ENCODE data around the gene SLC11A2.
"Not testable (repeated sequence)": the region's sequence is repeated elsewhere in the genome, so short reads cannot be mapped to it uniquely, and the experiment has no call there.

The SLC11A2 gene

GRCh38 chr12:50936821-50937530 is 89.2 kb downstream of the SLC11A2 start:
- no peak for DNase-seq

GRCh38 chr12:50934981-50935807 is 91.0 kb downstream of the SLC11A2 start:
- no peak for DNase-seq

GRCh38 chr12:50934371-50934851 is 91.8 kb downstream of the SLC11A2 start:
- DNase-seq: no peak

- no peak for DNase-seq
Measured at GRCh38 chr12:50933459-50934124, 92.6 kb downstream of the SLC11A2 start.

- no peak for DNase-seq
Measured at GRCh38 chr12:50932787-50933280, 93.3 kb downstream of the SLC11A2 start.

GRCh38 chr12:50930477-50930876 is 95.7 kb downstream of the SLC11A2 start:
- DNase-seq: not testable (repeated sequence)

- no peak for DNase-seq
Measured at GRCh38 chr12:50929831-50930230, 96.4 kb downstream of the SLC11A2 start.
